Ovary (tissue), 3 donors: ENCODE data around the gene FKBP6.

Experiments
- CTCF ChIP-seq, 3 donors: fragments of 450-650 bp in 2 of 3; fragments of 200-600 bp in 1 of 3; IDR thresholded peaks; one replicate each; pipeline versions ENCODE4 v1.5.1 to v1.8.0; 2016 to 2022; ENCODE audit warnings: antibody characterized with exemption in 3 of 3, mild to moderate bottlenecking in 1 of 3
- EP300 ChIP-seq: sonication (generic); formaldehyde crosslinking; IDR thresholded peaks from one replicate; pipeline ENCODE4 v1.6.1; 2017; ENCODE audit warnings: antibody characterized with exemption
- POLR2A ChIP-seq: fragments of 450-650 bp; IDR thresholded peaks from one replicate; pipeline ENCODE4 v1.6.1; 2017; ENCODE audit warnings: antibody characterized with exemption, mild to moderate bottlenecking, moderate library complexity
- donor health status: DM: no; HTN: no; CAD: no.

- TF ChIP-seq CTCF (IDR thresholded peaks at IDR 0.05) (no peak), EP300 (no peak), POLR2A (no peak)
These were observed 13.7 kb upstream of the FKBP6 start for GRCh38 chr7:73314271-73314670.
